K562 (cell line): ENCODE measurements around the gene NUP85. TPM values are rescaled to one million over a fixed set of nuclear protein-coding genes. Genes with fewer than 3 reads are reported as not detected.

ENCODE experiments used
- CAMTA2 ChIP-seq: fragments of 250-450 bp; sonication (Bioruptor Pico); conservative IDR thresholded peaks from 2 replicates; pipeline ENCODE4 v1.5.1; 2022
- FOXM1 ChIP-seq, 2 experiments: fragments of 450-650 bp in 1 of 2; sonication (generic) in 1 of 2; formaldehyde crosslinking in 1 of 2; IDR thresholded peaks; 2 replicates each; pipeline versions ENCODE4 v1.6.1 to v1.9.0; 2017 to 2022; ENCODE audit warnings: low read depth in 2 of 2, mild to moderate bottlenecking in 2 of 2, missing genetic modification reagents in 1 of 2, moderate library complexity in 1 of 2
- KHSRP ChIP-seq: fragments of 450-650 bp; IDR thresholded peaks from 2 replicates; pipeline ENCODE4 v1.6.1; 2017
- KLF6 ChIP-seq: fragments of 250-450 bp; sonication (Bioruptor Pico); IDR thresholded peaks from 2 replicates; pipeline ENCODE4 v1.4.0; 2020; ENCODE audit warnings: mild to moderate bottlenecking, moderate library complexity, borderline replicate concordance
- POLR2A ChIP-seq: fragments of 450-650 bp; conservative IDR thresholded peaks from 2 replicates; pipeline ENCODE4 v1.6.1; 2016
- POLR2G ChIP-seq: fragments of 200-400 bp; formaldehyde crosslinking; IDR thresholded peaks from 2 replicates; pipeline ENCODE4 v1.6.1; 2017; ENCODE audit warnings: low read depth, mild to moderate bottlenecking, antibody characterized with exemption, low read length, moderate library complexity
- RFX5 ChIP-seq: IDR thresholded peaks from 2 replicates; pipeline ENCODE4 v1.6.1; 2011; ENCODE audit warnings: low read depth, mild to moderate bottlenecking, improper control_type of control experiment, low read length
- SIRT6 ChIP-seq: IDR thresholded peaks from one replicate; pipeline ENCODE4 v1.6.1; 2012; ENCODE audit warnings: low read depth, mild to moderate bottlenecking, control low read depth, inconsistent platforms, low read length, moderate library complexity
- SP1 ChIP-seq: sonication (generic); formaldehyde crosslinking; IDR thresholded peaks from 2 replicates; pipeline ENCODE4 v1.8.1; 2022; ENCODE audit warnings: mild to moderate bottlenecking, missing genetic modification reagents
- SREBF1 ChIP-seq: fragments of 150-350 bp; IDR thresholded peaks from 2 replicates; pipeline ENCODE4 v1.6.1; 2014; ENCODE audit warnings: antibody characterized with exemption, low read depth, low read length, borderline replicate concordance
- SUPT5H ChIP-seq: fragments of 450-650 bp; IDR thresholded peaks from 2 replicates; pipeline ENCODE4 v1.6.1; 2016
- TOE1 ChIP-seq, 2 experiments: fragments of 450-650 bp in 1 of 2; sonication (generic) in 1 of 2; formaldehyde crosslinking in 1 of 2; IDR thresholded peaks; 2 replicates each; pipeline versions ENCODE4 v1.7.1 to v1.8.0; 2016 to 2022; ENCODE audit warnings: borderline replicate concordance in 2 of 2, mild to moderate bottlenecking in 2 of 2, antibody characterized with exemption in 1 of 2, inconsistent platforms in 1 of 2, low read depth in 1 of 2, missing genetic modification reagents in 1 of 2, moderate library complexity in 1 of 2
- YY1 ChIP-seq, 3 experiments: IDR thresholded peaks; 2 replicates each; pipeline ENCODE4 v1.6.1; 2011; ENCODE audit warnings: low read length in 2 of 3, mild to moderate bottlenecking in 2 of 3, moderate library complexity in 2 of 3, borderline replicate concordance in 1 of 3, control low read depth in 1 of 3, low read depth in 1 of 3; ENCODE audit not compliant: insufficient read depth in 3 of 3, insufficient replicate concordance in 2 of 3, control insufficient read depth in 1 of 3, insufficient read length in 1 of 3; ENCODE audit errors: extremely low read depth in 1 of 3
- ZNF175 ChIP-seq: fragments of 200-800 bp; sonication (Bioruptor generic); IDR thresholded peaks from 2 replicates; pipeline ENCODE4 v1.6.1; 2016; ENCODE audit warnings: low read depth, mild to moderate bottlenecking, missing genetic modification characterization, missing compliant biosample characterization
- ZNF217 ChIP-seq: sonication (generic); formaldehyde crosslinking; IDR thresholded peaks from 2 replicates; pipeline ENCODE4 v1.8.0; 2022; ENCODE audit warnings: mild to moderate bottlenecking, missing genetic modification reagents
- polyA plus RNA-seq, 8 experiments: library from polyadenylated mRNA; depleted of rRNA in 4 of 8; stranded (reverse) in 5 of 8; unstranded in 3 of 8; fragments of >200 nt; fragmentation: Nextera tagmentation in 2 of 8; fragmentation: Illumina TruSeq in 1 of 8; extraction: Ambion mirVana in 2 of 8; extraction: Trizol in 1 of 8; gene quantifications; 2 replicates each; pipeline versions ENCODE4 v1.2.1 to v1.2.3, GENCODE V29; 2011 to 2014; ENCODE audit warnings: inconsistent platforms in 1 of 8, missing spikeins in 1 of 8
- total RNA-seq, 7 experiments: library from RNA; depleted of rRNA in 6 of 7; stranded (reverse); fragments of >200 nt in 6 of 7; fragmentation: Illumina TruSeq in 2 of 7; extraction: Trizol in 2 of 7; gene quantifications; 2 replicates each; pipeline versions ENCODE4 v1.2.1 to v1.2.3, GENCODE V29; 2011 to 2021; ENCODE audit warnings: low replicate concordance in 1 of 7
- TF ChIP-seq, protein P1 (sequence below): fragments of 450-650 bp; formaldehyde crosslinking; IDR thresholded peaks from 2 replicates; pipeline ENCODE4 v1.4.0; 2020; ENCODE audit warnings: mild to moderate bottlenecking
- TF ChIP-seq, protein P2 (sequence below), 3 experiments: IDR thresholded peaks in 2 of 3; conservative IDR thresholded peaks in 1 of 3; 2 replicates each; pipeline ENCODE4 v1.5.1; 2011 to 2012; ENCODE audit warnings: low read length in 3 of 3, mild to moderate bottlenecking in 3 of 3, control low read depth in 2 of 3, improper control_type of control experiment in 1 of 3, inconsistent platforms in 1 of 3, low read depth in 1 of 3, mixed read lengths in 1 of 3, moderate library complexity in 1 of 3; ENCODE audit not compliant: insufficient read depth in 2 of 3
- TF ChIP-seq, protein P3 (sequence below): fragments of 450-650 bp; conservative IDR thresholded peaks from 2 replicates; pipeline ENCODE4 v1.6.1; 2016; ENCODE audit warnings: missing genetic modification characterization, low read depth, mild to moderate bottlenecking, missing compliant biosample characterization, moderate library complexity

The NUP85 gene
- total and polyA plus RNA-seq, 9 of the 15 experiments (the other 6 are each of a cell fraction or from before 2014, with no cell fraction given), result 50.2 to 177 (median 110) TPM

- no peak for TF ChIP-seq SREBF1
- no peak for TF ChIP-seq FOXM1 (IDR thresholded peaks at IDR 0.05; ENCODE audit: low read depth)
- TF ChIP-seq FOXM1 (CRISPR knock-in tag; IDR thresholded peaks at IDR 0.05; ENCODE audit: low read depth), result no peak
- peak; percentile 52 for TF ChIP-seq SIRT6
- TF ChIP-seq TOE1 (IDR thresholded peaks at IDR 0.05; ENCODE audit: borderline replicate concordance), result no peak
- no peak for TF ChIP-seq TOE1 (CRISPR knock-in tag; IDR thresholded peaks at IDR 0.05; ENCODE audit: borderline replicate concordance, low read depth)
- TF ChIP-seq RFX5, result no peak
- TF ChIP-seq, protein P1, sequence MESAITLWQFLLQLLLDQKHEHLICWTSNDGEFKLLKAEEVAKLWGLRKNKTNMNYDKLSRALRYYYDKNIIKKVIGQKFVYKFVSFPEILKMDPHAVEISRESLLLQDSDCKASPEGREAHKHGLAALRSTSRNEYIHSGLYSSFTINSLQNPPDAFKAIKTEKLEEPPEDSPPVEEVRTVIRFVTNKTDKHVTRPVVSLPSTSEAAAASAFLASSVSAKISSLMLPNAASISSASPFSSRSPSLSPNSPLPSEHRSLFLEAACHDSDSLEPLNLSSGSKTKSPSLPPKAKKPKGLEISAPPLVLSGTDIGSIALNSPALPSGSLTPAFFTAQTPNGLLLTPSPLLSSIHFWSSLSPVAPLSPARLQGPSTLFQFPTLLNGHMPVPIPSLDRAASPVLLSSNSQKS, result no peak
- no peak for TF ChIP-seq ZNF217 (CRISPR knock-in tag)
- TF ChIP-seq, protein P2, sequence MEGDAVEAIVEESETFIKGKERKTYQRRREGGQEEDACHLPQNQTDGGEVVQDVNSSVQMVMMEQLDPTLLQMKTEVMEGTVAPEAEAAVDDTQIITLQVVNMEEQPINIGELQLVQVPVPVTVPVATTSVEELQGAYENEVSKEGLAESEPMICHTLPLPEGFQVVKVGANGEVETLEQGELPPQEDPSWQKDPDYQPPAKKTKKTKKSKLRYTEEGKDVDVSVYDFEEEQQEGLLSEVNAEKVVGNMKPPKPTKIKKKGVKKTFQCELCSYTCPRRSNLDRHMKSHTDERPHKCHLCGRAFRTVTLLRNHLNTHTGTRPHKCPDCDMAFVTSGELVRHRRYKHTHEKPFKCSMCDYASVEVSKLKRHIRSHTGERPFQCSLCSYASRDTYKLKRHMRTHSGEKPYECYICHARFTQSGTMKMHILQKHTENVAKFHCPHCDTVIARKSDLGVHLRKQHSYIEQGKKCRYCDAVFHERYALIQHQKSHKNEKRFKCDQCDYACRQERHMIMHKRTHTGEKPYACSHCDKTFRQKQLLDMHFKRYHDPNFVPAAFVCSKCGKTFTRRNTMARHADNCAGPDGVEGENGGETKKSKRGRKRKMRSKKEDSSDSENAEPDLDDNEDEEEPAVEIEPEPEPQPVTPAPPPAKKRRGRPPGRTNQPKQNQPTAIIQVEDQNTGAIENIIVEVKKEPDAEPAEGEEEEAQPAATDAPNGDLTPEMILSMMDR (IDR thresholded peaks at IDR 0.05 in 2 of 3, conservative IDR thresholded peaks at IDR 0.05 in 1 of 3; ENCODE audit: insufficient read depth in 2 of 3, low read depth in 1 of 3, low read length in 3 of 3), result no peak
- TF ChIP-seq POLR2A, result peak; percentile 35; the same call in 1 of the 2 replicates
- 0 out of 2 replicates have a peak, but pooled peaks have one; percentile 7 for TF ChIP-seq SP1 (CRISPR knock-in tag)
- TF ChIP-seq CAMTA2 (CRISPR knock-in tag), result no peak
- TF ChIP-seq, protein P3, sequence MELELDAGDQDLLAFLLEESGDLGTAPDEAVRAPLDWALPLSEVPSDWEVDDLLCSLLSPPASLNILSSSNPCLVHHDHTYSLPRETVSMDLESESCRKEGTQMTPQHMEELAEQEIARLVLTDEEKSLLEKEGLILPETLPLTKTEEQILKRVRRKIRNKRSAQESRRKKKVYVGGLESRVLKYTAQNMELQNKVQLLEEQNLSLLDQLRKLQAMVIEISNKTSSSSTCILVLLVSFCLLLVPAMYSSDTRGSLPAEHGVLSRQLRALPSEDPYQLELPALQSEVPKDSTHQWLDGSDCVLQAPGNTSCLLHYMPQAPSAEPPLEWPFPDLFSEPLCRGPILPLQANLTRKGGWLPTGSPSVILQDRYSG (tag), result no peak
- TF ChIP-seq SUPT5H, result peak; percentile 24; the same call in 1 of the 2 replicates
- peak; percentile 66; the same call in 1 of the 2 replicates for TF ChIP-seq POLR2G
- no peak for TF ChIP-seq KLF6 (CRISPR knock-in tag)
- no peak for TF ChIP-seq KHSRP
- no peak for TF ChIP-seq ZNF175
- no peak for TF ChIP-seq YY1 (IDR thresholded peaks at IDR 0.05; ENCODE audit: borderline replicate concordance in 1 of 3, control insufficient read depth in 1 of 3, extremely low read depth in 1 of 3, insufficient read depth in 3 of 3, insufficient read length in 1 of 3, insufficient replicate concordance in 2 of 3, low read depth in 1 of 3, low read length in 2 of 3)
- TF ChIP-seq, all 486 proteins: peak for 8
These were observed 33.7 kb downstream of the NUP85 start (continued) for GRCh38 chr17:75239214-75239613.
